Esophagus squamous epithelium (tissue), 4 donors: Measurements from ENCODE around the gene RPL13A.

Experiments used
- POLR2A ChIP-seq, 4 donors: fragments of 450-650 bp; IDR thresholded peaks; one replicate each; pipeline ENCODE4 v1.6.1; 2017; ENCODE audit warnings: antibody characterized with exemption in 4 of 4, mild to moderate bottlenecking in 4 of 4, moderate library complexity in 3 of 4
- TF ChIP-seq, protein P1 (sequence below), 6 experiments: fragments of 450-650 bp in 4 of 6; fragments of 200-600 bp in 2 of 6; sonication (generic) in 2 of 6; IDR thresholded peaks; one replicate each; pipeline ENCODE4 v1.5.1; 2016 to 2019; ENCODE audit warnings: antibody characterized with exemption in 6 of 6, mild to moderate bottlenecking in 4 of 6, moderate library complexity in 4 of 6

- TF ChIP-seq, protein P1, sequence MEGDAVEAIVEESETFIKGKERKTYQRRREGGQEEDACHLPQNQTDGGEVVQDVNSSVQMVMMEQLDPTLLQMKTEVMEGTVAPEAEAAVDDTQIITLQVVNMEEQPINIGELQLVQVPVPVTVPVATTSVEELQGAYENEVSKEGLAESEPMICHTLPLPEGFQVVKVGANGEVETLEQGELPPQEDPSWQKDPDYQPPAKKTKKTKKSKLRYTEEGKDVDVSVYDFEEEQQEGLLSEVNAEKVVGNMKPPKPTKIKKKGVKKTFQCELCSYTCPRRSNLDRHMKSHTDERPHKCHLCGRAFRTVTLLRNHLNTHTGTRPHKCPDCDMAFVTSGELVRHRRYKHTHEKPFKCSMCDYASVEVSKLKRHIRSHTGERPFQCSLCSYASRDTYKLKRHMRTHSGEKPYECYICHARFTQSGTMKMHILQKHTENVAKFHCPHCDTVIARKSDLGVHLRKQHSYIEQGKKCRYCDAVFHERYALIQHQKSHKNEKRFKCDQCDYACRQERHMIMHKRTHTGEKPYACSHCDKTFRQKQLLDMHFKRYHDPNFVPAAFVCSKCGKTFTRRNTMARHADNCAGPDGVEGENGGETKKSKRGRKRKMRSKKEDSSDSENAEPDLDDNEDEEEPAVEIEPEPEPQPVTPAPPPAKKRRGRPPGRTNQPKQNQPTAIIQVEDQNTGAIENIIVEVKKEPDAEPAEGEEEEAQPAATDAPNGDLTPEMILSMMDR (IDR thresholded peaks at IDR 0.05): peak in 1 of 6 experiments; percentile 18
- peak in 1 of 4 donors; percentile 43 for TF ChIP-seq POLR2A (IDR thresholded peaks at IDR 0.05)
These were observed 19.2 kb upstream of the RPL13A start for GRCh38 chr19:49468199-49468598.
